ENCODE measurements around the gene RUVBL2.
"Not testable (repeated sequence)": the region's sequence is repeated elsewhere in the genome, so short reads cannot be mapped to it uniquely, and the experiment has no call there.

- not testable (repeated sequence) for TF ChIP-seq CTCF (IDR thresholded peaks at IDR 0.05; ENCODE audit: poor library complexity, severe bottlenecking); MXI1 (conservative IDR thresholded peaks at IDR 0.05; ENCODE audit: poor library complexity, severe bottlenecking); EP300 (conservative IDR thresholded peaks at IDR 0.05; ENCODE audit: poor library complexity, severe bottlenecking); RAD21 (conservative IDR thresholded peaks at IDR 0.05)
These were observed 36.6 kb downstream of the RUVBL2 start for GRCh38 chr19:49030323-49030722.

Data from neural cell (in vitro differentiated cells).